SU-DHL-6 (cell line): ENCODE data around the gene SREBF2.

ENCODE experiments used
- H2AFZ ChIP-seq: fragments of 200-600 bp; sonication (generic); 2 replicates; pipeline ENCODE4 v1.6.1; 2014; ENCODE audit warnings: low read depth, mild to moderate bottlenecking, moderate library complexity, mixed read lengths, antibody characterized with exemption, low read length; ENCODE audit not compliant: severe bottlenecking
- H3F3A ChIP-seq: fragments of 200-600 bp; shearing (Covaris generic); 2 replicates; pipeline ENCODE4 v1.6.0; 2016; ENCODE audit warnings: antibody characterized with exemption, mild to moderate bottlenecking; ENCODE audit not compliant: insufficient read depth
- H3K27ac ChIP-seq: fragments of 200-600 bp; sonication (generic); 2 replicates; pipeline ENCODE4 v1.5.1; 2016; ENCODE audit warnings: low read depth, mild to moderate bottlenecking, low read length, moderate library complexity, mixed read lengths
- H3K27me3 ChIP-seq: fragments of 200-600 bp; sonication (generic), shearing (Covaris generic); 2 replicates; pipeline ENCODE4 v1.6.0; 2014; ENCODE audit warnings: mild to moderate bottlenecking, low read length
- H3K36me3 ChIP-seq: fragments of 200-600 bp; sonication (generic); 2 replicates; pipeline ENCODE4 v1.6.1; 2014; ENCODE audit warnings: mild to moderate bottlenecking, low read length, mixed read lengths
- H3K4me2 ChIP-seq: fragments of 300-600, 200-600 bp; shearing (Covaris generic), sonication (generic); 2 replicates; pipeline ENCODE4 v1.6.0; 2014; ENCODE audit warnings: low read length, low read depth, mild to moderate bottlenecking; ENCODE audit not compliant: poor library complexity, severe bottlenecking
- H3K4me3 ChIP-seq: fragments of 200-600 bp; sonication (generic); 2 replicates; pipeline ENCODE4 v1.5.1; 2014; ENCODE audit warnings: antibody characterized with exemption, low read length, mild to moderate bottlenecking, mixed read lengths; ENCODE audit not compliant: insufficient read depth, poor library complexity, severe bottlenecking
- H3K79me2 ChIP-seq: fragments of 200-600 bp; sonication (generic); 2 replicates; pipeline ENCODE4 v1.6.1; 2014; ENCODE audit warnings: mild to moderate bottlenecking, low read length, moderate library complexity; ENCODE audit not compliant: insufficient read depth
- H3K9ac ChIP-seq: fragments of 200-600 bp; sonication (generic); 2 replicates; pipeline ENCODE4 v1.7.0; 2014; ENCODE audit warnings: mild to moderate bottlenecking, low read length
- H3K9me2 ChIP-seq: fragments of 200-600 bp; sonication (generic); replicated peaks from 2 replicates; pipeline ENCODE4 v1.6.1; 2014; ENCODE audit warnings: low read length; ENCODE audit not compliant: insufficient read depth
- H3K9me3 ChIP-seq: fragments of 200-600 bp; sonication (generic); 2 replicates; pipeline ENCODE4 v1.6.1; 2014; ENCODE audit warnings: low read length, mixed read lengths; ENCODE audit not compliant: insufficient read depth
- H4K20me1 ChIP-seq: fragments of 200-600 bp; sonication (generic); 2 replicates; pipeline ENCODE4 v1.6.1; 2014; ENCODE audit warnings: low read depth, mild to moderate bottlenecking, antibody characterized with exemption, low read length, moderate library complexity, mixed read lengths
- EZH2phosphoT487 ChIP-seq: fragments of 200-600 bp; sonication (generic), shearing (Covaris generic); conservative IDR thresholded peaks from 2 replicates; pipeline ENCODE4 v1.6.1; 2018; ENCODE audit warnings: mild to moderate bottlenecking, antibody characterized with exemption, low read length, moderate library complexity, mixed read lengths
- TF ChIP-seq, protein P1 (sequence below): fragments of 200-600 bp; sonication (generic); IDR thresholded peaks from one replicate; pipeline ENCODE4 v1.5.1; 2017; ENCODE audit warnings: antibody characterized with exemption, mild to moderate bottlenecking, low read length, moderate library complexity; ENCODE audit not compliant: insufficient read depth, poor library complexity, severe bottlenecking

Gene SREBF2

DNA sequence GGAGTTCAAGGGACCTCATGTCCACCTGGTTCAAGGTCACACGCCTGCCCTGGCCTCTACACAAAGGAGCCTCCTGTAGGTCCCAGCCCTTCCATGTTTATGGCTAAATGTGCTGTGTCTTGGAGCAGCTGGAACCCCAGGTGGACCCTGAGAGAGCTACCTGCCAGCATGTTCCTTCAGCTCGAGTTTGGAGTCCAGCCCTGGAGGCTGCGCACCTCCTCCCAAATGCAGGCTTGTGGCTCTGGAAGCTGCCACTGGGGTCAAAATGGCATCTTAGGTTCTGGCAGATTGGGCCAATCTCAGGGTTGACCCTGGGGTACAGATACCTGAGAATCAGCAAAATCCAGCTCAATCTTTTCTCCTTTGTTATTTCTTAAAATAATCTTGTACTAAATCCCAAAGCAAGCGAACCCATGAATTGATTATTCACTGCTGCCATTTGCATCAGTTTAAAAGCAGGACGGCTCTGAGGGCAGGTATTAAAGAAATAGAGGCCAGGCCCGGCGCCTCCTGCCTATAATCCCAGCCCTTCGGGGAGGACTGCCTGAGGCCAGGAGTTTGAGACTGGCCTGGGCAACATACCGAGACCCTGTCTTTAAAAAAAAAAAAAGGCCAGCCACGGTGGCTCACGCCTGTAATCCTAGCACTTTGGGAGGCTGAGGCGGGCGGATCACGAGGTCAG is 90.8 kb downstream of the SREBF2 start:
- H3K4me2 ChIP-seq = peak overlapping the region; percentile 95
- peak overlapping the region; percentile 94 for H3K9ac ChIP-seq
- H3K27ac ChIP-seq = peak overlapping the region; percentile 94
- TF ChIP-seq, protein P1, sequence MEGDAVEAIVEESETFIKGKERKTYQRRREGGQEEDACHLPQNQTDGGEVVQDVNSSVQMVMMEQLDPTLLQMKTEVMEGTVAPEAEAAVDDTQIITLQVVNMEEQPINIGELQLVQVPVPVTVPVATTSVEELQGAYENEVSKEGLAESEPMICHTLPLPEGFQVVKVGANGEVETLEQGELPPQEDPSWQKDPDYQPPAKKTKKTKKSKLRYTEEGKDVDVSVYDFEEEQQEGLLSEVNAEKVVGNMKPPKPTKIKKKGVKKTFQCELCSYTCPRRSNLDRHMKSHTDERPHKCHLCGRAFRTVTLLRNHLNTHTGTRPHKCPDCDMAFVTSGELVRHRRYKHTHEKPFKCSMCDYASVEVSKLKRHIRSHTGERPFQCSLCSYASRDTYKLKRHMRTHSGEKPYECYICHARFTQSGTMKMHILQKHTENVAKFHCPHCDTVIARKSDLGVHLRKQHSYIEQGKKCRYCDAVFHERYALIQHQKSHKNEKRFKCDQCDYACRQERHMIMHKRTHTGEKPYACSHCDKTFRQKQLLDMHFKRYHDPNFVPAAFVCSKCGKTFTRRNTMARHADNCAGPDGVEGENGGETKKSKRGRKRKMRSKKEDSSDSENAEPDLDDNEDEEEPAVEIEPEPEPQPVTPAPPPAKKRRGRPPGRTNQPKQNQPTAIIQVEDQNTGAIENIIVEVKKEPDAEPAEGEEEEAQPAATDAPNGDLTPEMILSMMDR = no peak
- no peak for TF ChIP-seq EZH2phosphoT487
- no peaks in the 10 kb centered on the region for H3K9me2 ChIP-seq
- peaks cover 68% of the 10 kb centered on the region for H3F3A ChIP-seq
- no peaks in the 10 kb centered on the region; the same call in 1 of the 2 replicates for H3K36me3 ChIP-seq
- H3K79me2 ChIP-seq = peaks cover 26% of the 10 kb centered on the region
- no peak overlapping the region for H2AFZ ChIP-seq
- no peaks in the 10 kb centered on the region for H3K9me3 ChIP-seq
- no peaks in the 10 kb centered on the region for H4K20me1 ChIP-seq
- H3K4me3 ChIP-seq = peak overlapping the region; percentile 8
- H3K27me3 ChIP-seq = no peaks in the 10 kb centered on the region

DNA sequence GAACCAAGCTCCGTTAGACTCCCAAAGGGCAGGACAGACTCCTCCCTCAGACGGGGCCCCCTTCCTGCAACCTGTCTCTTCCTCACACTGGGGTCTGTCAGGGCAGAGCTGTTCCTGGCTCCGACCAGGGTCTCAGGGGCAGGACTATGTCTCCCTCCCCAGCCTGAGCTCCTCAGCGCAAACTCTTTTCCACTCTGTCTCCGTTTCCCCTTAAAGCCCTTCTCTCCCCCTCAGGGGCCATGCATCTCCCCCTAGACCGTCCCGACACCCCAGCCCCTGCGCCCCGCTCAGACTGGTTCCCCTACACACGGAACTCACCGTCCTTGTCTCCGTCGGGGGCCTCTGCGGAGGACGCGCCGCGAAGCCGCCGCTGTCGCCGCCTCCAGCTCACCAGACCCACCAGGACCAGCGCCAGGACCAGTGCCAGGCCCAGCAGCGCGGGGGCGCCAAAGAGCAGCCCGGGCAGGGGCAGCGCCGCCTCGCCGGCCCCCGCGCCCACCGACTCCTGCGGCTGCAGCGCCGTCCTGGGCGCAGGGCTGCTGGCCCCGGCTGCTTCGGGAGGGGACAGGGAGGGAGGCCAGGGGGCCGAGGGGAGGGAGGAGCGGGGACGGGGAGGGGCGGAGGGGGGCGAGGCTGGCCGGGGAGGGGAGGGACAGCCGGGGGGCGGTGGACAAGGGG is 93.0 kb downstream of the SREBF2 start:
- H3K9me3 ChIP-seq = no peaks in the 10 kb centered on the region
- H3K79me2 ChIP-seq = peaks cover 26% of the 10 kb centered on the region
- no peaks in the 10 kb centered on the region for H3K27me3 ChIP-seq
- H3K4me2 ChIP-seq = peak overlapping the region; percentile 95
- no peaks in the 10 kb centered on the region; the same call in 1 of the 2 replicates for H3K36me3 ChIP-seq
- TF ChIP-seq EZH2phosphoT487 = no peak
- TF ChIP-seq, protein P1 = peak; percentile 82
- no peaks in the 10 kb centered on the region for H3K9me2 ChIP-seq
- H3F3A ChIP-seq = peaks cover 58% of the 10 kb centered on the region
- peak overlapping the region; percentile 77 for H3K4me3 ChIP-seq
- H4K20me1 ChIP-seq = no peaks in the 10 kb centered on the region
- peak overlapping the region; percentile 94 for H3K27ac ChIP-seq
- H3K9ac ChIP-seq = peak overlapping the region; percentile 94
- H2AFZ ChIP-seq = no peak overlapping the region

DNA sequence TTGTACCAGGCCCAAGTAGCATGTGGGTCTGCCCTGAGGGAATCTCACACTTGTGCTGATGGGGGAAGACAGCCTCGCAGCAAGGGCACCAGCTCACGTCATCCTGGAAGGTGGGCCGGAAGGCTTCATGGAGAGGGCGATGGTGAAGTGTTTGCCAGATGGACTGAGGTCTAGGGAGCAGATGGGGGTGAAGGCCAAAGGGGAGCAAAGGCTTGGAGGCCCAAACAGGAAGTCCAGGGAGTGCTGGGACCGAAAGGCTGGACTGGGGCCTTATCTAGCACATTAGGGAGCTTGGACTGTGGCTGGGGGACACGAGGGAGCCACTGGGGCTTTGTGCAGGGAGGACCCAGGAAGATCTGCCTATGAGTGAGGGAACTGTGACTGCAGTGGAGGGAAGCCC is 94.9 kb downstream of the SREBF2 start:
- H3K36me3 ChIP-seq = no peaks in the 10 kb centered on the region; the same call in 1 of the 2 replicates
- H3K4me2 ChIP-seq = no peak overlapping the region
- H3F3A ChIP-seq = peaks cover 44% of the 10 kb centered on the region
- H3K9me2 ChIP-seq = no peaks in the 10 kb centered on the region
- H3K27me3 ChIP-seq = no peaks in the 10 kb centered on the region
- H3K9ac ChIP-seq = peak overlapping the region; percentile 41; the same call in 1 of the 2 replicates
- H4K20me1 ChIP-seq = no peaks in the 10 kb centered on the region
- H3K4me3 ChIP-seq = no peak overlapping the region
- peak overlapping the region; percentile 94 for H3K27ac ChIP-seq
- H3K79me2 ChIP-seq = peaks cover 26% of the 10 kb centered on the region
- TF ChIP-seq, protein P1 = no peak
- TF ChIP-seq EZH2phosphoT487 = no peak
- H3K9me3 ChIP-seq = no peaks in the 10 kb centered on the region
- no peak overlapping the region for H2AFZ ChIP-seq
